ENCODE results near the gene GNG11.

DNA sequence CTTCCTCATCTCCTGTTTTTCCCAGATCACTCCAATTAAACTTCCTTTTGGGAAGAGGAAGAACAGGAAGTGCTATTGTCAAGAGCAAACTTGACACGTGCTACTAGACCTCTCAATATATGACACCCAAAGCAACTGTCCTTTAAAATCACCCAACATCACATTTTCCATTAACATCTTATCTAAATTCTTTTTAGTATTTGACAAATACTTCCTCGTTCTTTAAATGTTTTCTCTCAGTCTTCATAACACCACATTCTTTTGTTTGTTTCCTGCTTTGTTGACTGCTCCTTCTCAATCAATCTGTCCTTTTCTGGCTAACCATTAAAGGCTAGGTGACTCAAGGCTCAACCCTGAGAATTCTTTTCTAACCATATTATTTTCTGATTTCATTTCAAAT lies 23.9 kb upstream of the GNG11 start:
- TF ChIP-seq CTCF (conservative IDR thresholded peaks at IDR 0.05 in 1 of 2, IDR thresholded peaks at IDR 0.05 in 1 of 2; ENCODE audit: low read depth in 1 of 2, low read length in 2 of 2) (no peak), EZH2 (IDR thresholded peaks at IDR 0.05; ENCODE audit: low read length, missing control alignments) (no peak)
